Cardiac fibroblast (primary cell): Measurements from ENCODE around the gene RFT1.

ENCODE experiments used
- DNase-seq, 2 donors: peaks; one replicate each; pipeline versions ENCODE4 v3.0.0 to v3.0.0-alpha.2; 2010; ENCODE audit warnings: low read depth in 2 of 2
- H3K4me3 ChIP-seq, 2 donors: replicated peaks in 1 of 2; 1 replicate in 1 of 2; 2 replicates in 1 of 2; pipeline ENCODE4 v1.5.1; 2011; ENCODE audit warnings: low read depth in 2 of 2, low read length in 2 of 2, mild to moderate bottlenecking in 2 of 2, moderate library complexity in 1 of 2
- TF ChIP-seq, protein P1 (sequence below): IDR thresholded peaks from one replicate; pipeline ENCODE4 v1.5.1; 2011; ENCODE audit warnings: low read depth, mild to moderate bottlenecking, low read length, inconsistent platforms

Gene RFT1

DNA sequence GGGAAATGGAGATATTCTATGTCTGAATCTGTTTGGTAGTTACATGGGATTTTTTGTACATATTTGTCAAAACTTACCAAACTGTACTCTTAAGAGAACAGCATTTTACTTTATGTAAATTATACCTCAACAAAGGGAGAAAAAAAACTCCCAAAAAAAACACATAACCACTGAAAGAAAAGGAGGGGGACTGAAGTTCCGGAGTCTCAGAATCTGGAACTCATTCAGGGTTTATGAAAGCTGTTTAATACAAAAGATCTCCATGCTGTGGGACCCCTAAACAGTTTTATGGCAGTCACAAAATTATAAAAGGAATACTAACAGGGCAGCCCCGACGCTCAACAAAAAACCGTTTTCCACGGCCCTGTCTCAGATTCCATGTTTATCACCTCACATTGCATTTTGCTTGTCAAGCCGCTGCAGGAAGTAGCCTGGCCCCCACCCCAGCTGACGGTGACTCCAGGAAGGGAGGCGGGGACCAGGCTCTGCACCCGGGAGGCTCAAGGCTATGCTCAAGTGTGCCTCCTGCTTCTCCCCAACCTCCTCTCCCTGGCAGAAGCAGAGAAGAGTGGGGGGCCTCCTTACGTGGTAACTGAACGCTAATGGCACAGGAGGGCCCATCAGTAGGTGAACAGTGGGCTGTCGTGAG, 29.3 kb downstream of the RFT1 start:
- DNase-seq = no peak
- no peak overlapping the region for H3K4me3 ChIP-seq
- TF ChIP-seq, protein P1, sequence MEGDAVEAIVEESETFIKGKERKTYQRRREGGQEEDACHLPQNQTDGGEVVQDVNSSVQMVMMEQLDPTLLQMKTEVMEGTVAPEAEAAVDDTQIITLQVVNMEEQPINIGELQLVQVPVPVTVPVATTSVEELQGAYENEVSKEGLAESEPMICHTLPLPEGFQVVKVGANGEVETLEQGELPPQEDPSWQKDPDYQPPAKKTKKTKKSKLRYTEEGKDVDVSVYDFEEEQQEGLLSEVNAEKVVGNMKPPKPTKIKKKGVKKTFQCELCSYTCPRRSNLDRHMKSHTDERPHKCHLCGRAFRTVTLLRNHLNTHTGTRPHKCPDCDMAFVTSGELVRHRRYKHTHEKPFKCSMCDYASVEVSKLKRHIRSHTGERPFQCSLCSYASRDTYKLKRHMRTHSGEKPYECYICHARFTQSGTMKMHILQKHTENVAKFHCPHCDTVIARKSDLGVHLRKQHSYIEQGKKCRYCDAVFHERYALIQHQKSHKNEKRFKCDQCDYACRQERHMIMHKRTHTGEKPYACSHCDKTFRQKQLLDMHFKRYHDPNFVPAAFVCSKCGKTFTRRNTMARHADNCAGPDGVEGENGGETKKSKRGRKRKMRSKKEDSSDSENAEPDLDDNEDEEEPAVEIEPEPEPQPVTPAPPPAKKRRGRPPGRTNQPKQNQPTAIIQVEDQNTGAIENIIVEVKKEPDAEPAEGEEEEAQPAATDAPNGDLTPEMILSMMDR = no peak

DNA sequence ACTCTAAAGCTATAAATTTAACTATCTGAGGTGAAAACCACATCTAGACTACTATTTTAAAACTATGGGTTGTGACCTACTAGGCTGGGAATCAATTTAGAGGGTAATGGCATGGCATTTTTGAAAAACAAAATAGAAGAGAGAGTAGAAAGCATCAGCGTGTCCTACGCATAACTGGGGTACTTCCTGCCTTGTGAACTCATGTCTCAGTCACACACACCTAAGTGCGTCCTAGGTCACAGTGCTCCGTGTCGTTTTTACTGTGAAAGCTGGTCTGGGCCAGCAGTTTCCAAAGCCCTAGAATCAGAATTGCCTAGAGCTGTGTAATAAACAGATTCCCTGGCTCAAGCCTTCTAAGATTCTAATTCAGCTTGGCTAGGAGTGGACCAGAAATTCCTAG, 32.3 kb downstream of the RFT1 start:
- DNase-seq = no peak
- TF ChIP-seq, protein P1 = no peak
- H3K4me3 ChIP-seq = no peak overlapping the region

DNA sequence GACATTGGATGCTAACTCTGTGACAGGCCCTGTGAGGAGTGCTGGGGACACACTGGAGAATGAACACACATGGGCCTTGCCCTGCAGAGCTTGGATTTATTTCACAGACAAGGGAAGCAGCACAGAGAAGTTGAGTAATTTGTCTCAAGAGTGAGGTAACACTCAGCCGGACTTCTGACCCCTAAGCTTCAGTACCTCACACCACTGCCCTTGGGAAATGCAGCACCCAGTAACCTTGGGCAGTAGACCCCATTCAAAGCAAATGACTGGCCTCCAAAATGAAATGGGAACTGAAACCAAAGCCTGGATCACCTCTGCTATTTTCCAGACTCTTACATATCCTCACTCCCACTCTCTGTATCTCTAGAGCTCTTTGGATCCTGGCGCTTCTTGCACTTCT, 37.3 kb downstream of the RFT1 start:
- DNase-seq = peak; percentile 23 to 34
- no peak overlapping the region for H3K4me3 ChIP-seq
- TF ChIP-seq, protein P1 = no peak

DNA sequence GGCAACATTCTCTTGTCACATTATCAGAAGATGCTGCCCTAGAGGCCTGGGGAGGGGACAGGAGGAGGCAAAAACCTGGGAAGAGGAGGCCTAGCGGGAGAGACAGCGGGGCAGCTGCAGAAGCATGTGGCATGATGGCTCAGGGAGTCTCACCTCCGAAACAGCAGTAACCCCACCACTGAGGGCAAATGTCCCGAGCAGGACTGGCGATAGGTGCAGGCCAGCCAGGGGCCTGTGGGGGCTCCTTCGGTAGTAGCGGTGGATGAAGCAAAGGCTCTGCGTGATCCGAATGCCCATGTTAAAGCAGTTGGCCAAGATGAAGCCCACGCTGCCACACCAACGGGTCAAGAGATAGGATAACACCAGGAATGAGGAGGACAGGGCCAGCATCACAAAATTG, 38.0 kb downstream of the RFT1 start:
- no peak overlapping the region for H3K4me3 ChIP-seq
- TF ChIP-seq, protein P1 = no peak
- no peak for DNase-seq

DNA sequence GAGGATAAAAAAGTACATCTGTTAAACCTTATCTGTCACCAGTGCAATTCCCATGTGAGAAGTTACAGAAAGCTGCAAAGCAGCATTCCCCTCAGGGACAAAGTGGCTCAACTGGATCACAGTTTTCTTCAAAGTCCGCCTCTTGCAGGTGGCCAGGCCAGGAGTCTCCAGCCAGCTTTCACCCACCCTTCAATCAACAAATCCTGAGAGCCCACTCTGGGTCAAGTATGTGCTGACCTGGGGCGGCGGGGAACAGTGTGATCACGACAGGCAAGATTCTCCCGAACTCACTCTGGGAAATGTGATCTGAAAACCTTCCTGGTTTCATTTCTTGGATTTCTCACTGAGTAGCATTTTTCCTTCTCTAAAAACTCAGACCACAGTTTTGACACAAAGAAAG, 39.2 kb downstream of the RFT1 start:
- no peak for DNase-seq
- H3K4me3 ChIP-seq = no peak overlapping the region
- TF ChIP-seq, protein P1 = no peak

DNA sequence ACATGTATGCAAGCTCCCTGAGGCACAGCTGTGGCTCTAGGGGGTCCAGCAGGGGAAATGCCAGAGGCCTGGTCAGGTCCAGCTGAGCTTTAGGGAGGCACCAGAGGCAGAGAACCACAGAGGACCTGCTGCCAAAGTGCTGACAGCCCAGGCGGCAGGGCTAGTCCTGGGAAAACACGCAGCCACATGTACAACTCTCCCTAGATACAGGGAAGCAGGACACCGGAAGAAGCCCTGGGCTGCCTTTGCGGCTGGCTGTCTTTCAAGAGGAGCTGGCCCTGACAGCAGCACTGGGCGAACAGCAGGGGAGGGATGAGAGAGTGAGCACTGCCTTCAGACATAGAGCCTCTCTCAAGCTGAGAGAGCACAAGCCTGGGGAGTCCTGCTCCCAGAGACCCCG, 40.7 kb downstream of the RFT1 start:
- no peak overlapping the region for H3K4me3 ChIP-seq
- TF ChIP-seq, protein P1 = no peak
- DNase-seq = peak; percentile 9 to 63

DNA sequence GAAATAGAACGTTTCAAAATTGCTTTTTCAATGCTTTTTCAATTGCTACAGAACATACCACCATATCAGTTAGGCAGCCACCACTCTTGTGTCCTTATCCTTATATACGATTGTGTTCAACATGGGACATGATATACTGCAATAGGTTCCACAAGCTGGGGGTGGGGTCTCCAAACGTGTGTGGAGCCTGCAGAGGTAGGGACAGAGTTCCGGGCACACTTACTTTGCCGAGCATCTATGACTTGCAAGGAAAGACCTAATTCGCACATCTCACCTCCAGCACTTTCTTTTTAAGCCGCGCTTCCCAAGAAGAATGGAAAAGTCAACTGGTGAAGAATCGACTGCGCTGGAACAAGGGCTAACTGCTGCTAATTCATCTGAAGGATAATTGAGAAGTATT, 44.8 kb downstream of the RFT1 start:
- TF ChIP-seq, protein P1 = no peak
- no peak overlapping the region for H3K4me3 ChIP-seq
- DNase-seq = no peak
